ENCODE measurements around the gene PRDM8.
"Not testable (repeated sequence)": the region's sequence is repeated elsewhere in the genome, so short reads cannot be mapped to it uniquely, and the experiment has no call there.

Gene PRDM8

GRCh38 chr4:80171251-80171650 lies 26.1 kb upstream of the PRDM8 start:
- Histone ChIP-seq H3K9ac (ENCODE audit: low read length in 2 of 2) (no peak overlapping the region), H3K9me3 (ENCODE audit: control insufficient read depth in 2 of 2, low read length in 2 of 2) (no peaks in the 10 kb centered on the region), H3K27ac (ENCODE audit: low read length) (no peak overlapping the region), H3K4me3 (ENCODE audit: low read length in 2 of 2) (no peak overlapping the region), H3K4me1 (ENCODE audit: control insufficient read depth, insufficient read depth, low read length) (peaks cover 2% of the 10 kb centered on the region), H3K36me3 (ENCODE audit: control insufficient read depth in 2 of 2, insufficient read depth in 2 of 2, low read length in 2 of 2) (no peaks in the 10 kb centered on the region), H3K27me3 (ENCODE audit: control insufficient read depth in 1 of 2, insufficient read depth in 2 of 2, low read length in 2 of 2) (no peaks in the 10 kb centered on the region)

GRCh38 chr4:80171656-80172055 lies 25.6 kb upstream of the PRDM8 start:
- H3K27ac ChIP-seq (ENCODE audit: low read length), result no peak overlapping the region
- peaks cover 2% of the 10 kb centered on the region for H3K4me1 ChIP-seq (ENCODE audit: control insufficient read depth, insufficient read depth, low read length)
- H3K36me3 ChIP-seq (ENCODE audit: control insufficient read depth in 2 of 2, insufficient read depth in 2 of 2, low read length in 2 of 2), result no peaks in the 10 kb centered on the region
- no peak overlapping the region for H3K9ac ChIP-seq (ENCODE audit: low read length in 2 of 2)
- no peak overlapping the region for H3K4me3 ChIP-seq (ENCODE audit: low read length in 2 of 2)
- H3K9me3 ChIP-seq (ENCODE audit: control insufficient read depth in 2 of 2, low read length in 2 of 2), result no peaks in the 10 kb centered on the region
- H3K27me3 ChIP-seq (ENCODE audit: control insufficient read depth in 1 of 2, insufficient read depth in 2 of 2, low read length in 2 of 2), result no peaks in the 10 kb centered on the region

- Histone ChIP-seq H3K4me3 (ENCODE audit: low read length in 2 of 2) (no peak overlapping the region), H3K27ac (ENCODE audit: low read length) (no peak overlapping the region), H3K9ac (ENCODE audit: low read length in 2 of 2) (no peak overlapping the region), H3K36me3 (ENCODE audit: control insufficient read depth in 2 of 2, insufficient read depth in 2 of 2, low read length in 2 of 2) (no peaks in the 10 kb centered on the region), H3K4me1 (ENCODE audit: control insufficient read depth, insufficient read depth, low read length) (peaks cover 2% of the 10 kb centered on the region), H3K9me3 (ENCODE audit: control insufficient read depth in 2 of 2, low read length in 2 of 2) (no peaks in the 10 kb centered on the region), H3K27me3 (ENCODE audit: control insufficient read depth in 1 of 2, insufficient read depth in 2 of 2, low read length in 2 of 2) (no peaks in the 10 kb centered on the region)
Observed at GRCh38 chr4:80172203-80172602, 25.1 kb upstream of the PRDM8 start.

GRCh38 chr4:80173401-80173800 lies 23.9 kb upstream of the PRDM8 start:
- peaks cover 2 to 3% of the 10 kb centered on the region in 2 donors for H3K9me3 ChIP-seq (ENCODE audit: control insufficient read depth in 2 of 2, low read length in 2 of 2)
- no peaks in the 10 kb centered on the region for H3K36me3 ChIP-seq (ENCODE audit: control insufficient read depth in 2 of 2, insufficient read depth in 2 of 2, low read length in 2 of 2)
- H3K4me1 ChIP-seq (ENCODE audit: control insufficient read depth, insufficient read depth, low read length), result peaks cover 2% of the 10 kb centered on the region
- H3K27ac ChIP-seq (ENCODE audit: low read length), result no peak overlapping the region
- no peak overlapping the region for H3K4me3 ChIP-seq (ENCODE audit: low read length in 2 of 2)
- no peaks in the 10 kb centered on the region for H3K27me3 ChIP-seq (ENCODE audit: control insufficient read depth in 1 of 2, insufficient read depth in 2 of 2, low read length in 2 of 2)
- H3K9ac ChIP-seq (ENCODE audit: low read length in 2 of 2), result no peak overlapping the region

DNA sequence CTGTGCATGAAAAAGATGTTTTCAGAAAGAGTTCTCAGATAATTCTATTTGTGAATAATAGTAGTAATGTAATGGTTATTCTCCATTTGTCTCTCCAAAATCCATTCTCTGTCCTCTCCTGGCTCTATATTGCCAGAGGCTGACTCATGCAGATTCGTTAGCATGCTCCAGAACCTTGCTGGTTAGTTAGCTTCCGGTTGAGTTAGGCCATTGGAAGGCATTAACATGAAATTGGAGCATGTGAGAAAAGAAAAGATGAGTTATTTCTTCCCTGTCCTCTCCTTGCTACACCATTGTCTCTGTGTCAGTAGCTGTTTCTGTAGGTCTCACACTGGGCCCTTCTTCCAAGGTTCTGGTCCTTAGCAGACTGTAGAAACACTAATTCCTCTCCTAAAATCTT lies 23.5 kb upstream of the PRDM8 start:
- Histone ChIP-seq H3K9ac (ENCODE audit: low read length in 2 of 2) (no peak overlapping the region), H3K9me3 (ENCODE audit: control insufficient read depth in 2 of 2, low read length in 2 of 2) (peaks cover 4 to 6% of the 10 kb centered on the region in 2 donors), H3K4me1 (ENCODE audit: control insufficient read depth, insufficient read depth, low read length) (peaks cover 2% of the 10 kb centered on the region), H3K36me3 (ENCODE audit: control insufficient read depth in 2 of 2, insufficient read depth in 2 of 2, low read length in 2 of 2) (no peaks in the 10 kb centered on the region), H3K4me3 (ENCODE audit: low read length in 2 of 2) (no peak overlapping the region), H3K27ac (ENCODE audit: low read length) (no peak overlapping the region), H3K27me3 (ENCODE audit: control insufficient read depth in 1 of 2, insufficient read depth in 2 of 2, low read length in 2 of 2) (no peaks in the 10 kb centered on the region)

DNA sequence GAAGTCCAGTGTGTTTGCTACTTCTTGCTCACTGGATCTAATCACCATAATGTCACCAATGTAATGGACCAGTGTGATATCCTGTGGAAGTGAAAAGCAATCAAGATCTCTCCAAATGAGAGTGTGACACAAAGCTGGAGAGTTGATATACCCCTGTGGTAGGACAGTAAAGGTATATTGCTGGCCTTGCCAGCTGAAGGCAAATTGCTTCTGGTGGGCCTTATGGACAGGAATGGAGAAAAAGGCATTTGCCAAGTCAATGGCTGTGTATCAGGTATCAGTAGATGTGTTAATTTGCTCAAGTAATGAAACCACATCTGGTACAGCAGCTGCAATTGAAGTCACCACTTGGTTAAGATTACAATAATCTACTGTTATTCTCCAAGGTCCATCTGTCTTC lies 19.5 kb upstream of the PRDM8 start:
- H3K9me3 ChIP-seq (ENCODE audit: control insufficient read depth in 2 of 2, low read length in 2 of 2), result peaks cover 6 to 11% of the 10 kb centered on the region in 2 donors
- not testable (repeated sequence) for H3K36me3 ChIP-seq (ENCODE audit: control insufficient read depth in 2 of 2, insufficient read depth in 2 of 2, low read length in 2 of 2); H3K9ac ChIP-seq (ENCODE audit: low read length in 2 of 2); H3K27ac ChIP-seq (ENCODE audit: low read length); H3K27me3 ChIP-seq (ENCODE audit: control insufficient read depth in 1 of 2, insufficient read depth in 2 of 2, low read length in 2 of 2); H3K4me1 ChIP-seq (ENCODE audit: control insufficient read depth, insufficient read depth, low read length); H3K4me3 ChIP-seq (ENCODE audit: low read length in 2 of 2)

- Histone ChIP-seq H3K4me1 (ENCODE audit: control insufficient read depth, insufficient read depth, low read length) (peaks cover 10% of the 10 kb centered on the region), H3K9me3 (ENCODE audit: control insufficient read depth in 2 of 2, low read length in 2 of 2) (peaks cover 6 to 11% of the 10 kb centered on the region in 2 donors), H3K4me3 (ENCODE audit: low read length in 2 of 2) (no peak overlapping the region), H3K27ac (ENCODE audit: low read length) (no peak overlapping the region), H3K9ac (ENCODE audit: low read length in 2 of 2) (no peak overlapping the region), H3K36me3 (ENCODE audit: control insufficient read depth in 2 of 2, insufficient read depth in 2 of 2, low read length in 2 of 2) (no peaks in the 10 kb centered on the region), H3K27me3 (ENCODE audit: control insufficient read depth in 1 of 2, insufficient read depth in 2 of 2, low read length in 2 of 2) (no peaks in the 10 kb centered on the region)
Observed at GRCh38 chr4:80178964-80179363, 18.3 kb upstream of the PRDM8 start.

- H3K9ac ChIP-seq (ENCODE audit: low read length in 2 of 2), result no peak overlapping the region
- H3K36me3 ChIP-seq (ENCODE audit: control insufficient read depth in 2 of 2, insufficient read depth in 2 of 2, low read length in 2 of 2), result no peaks in the 10 kb centered on the region
- H3K4me1 ChIP-seq (ENCODE audit: control insufficient read depth, insufficient read depth, low read length), result peaks cover 13% of the 10 kb centered on the region
- no peak overlapping the region for H3K4me3 ChIP-seq (ENCODE audit: low read length in 2 of 2)
- H3K27me3 ChIP-seq (ENCODE audit: control insufficient read depth in 1 of 2, insufficient read depth in 2 of 2, low read length in 2 of 2), result no peaks in the 10 kb centered on the region
- peaks cover 6 to 11% of the 10 kb centered on the region in 2 donors for H3K9me3 ChIP-seq (ENCODE audit: control insufficient read depth in 2 of 2, low read length in 2 of 2)
- H3K27ac ChIP-seq (ENCODE audit: low read length), result no peak overlapping the region
Observed at GRCh38 chr4:80179637-80180161, 17.6 kb upstream of the PRDM8 start.

GRCh38 chr4:80180743-80181142 lies 16.6 kb upstream of the PRDM8 start:
- H3K4me3 ChIP-seq (ENCODE audit: low read length in 2 of 2), result no peak overlapping the region
- peaks cover 17% of the 10 kb centered on the region for H3K4me1 ChIP-seq (ENCODE audit: control insufficient read depth, insufficient read depth, low read length)
- H3K9ac ChIP-seq (ENCODE audit: low read length in 2 of 2), result no peak overlapping the region
- H3K27ac ChIP-seq (ENCODE audit: low read length), result no peak overlapping the region
- H3K9me3 ChIP-seq (ENCODE audit: control insufficient read depth in 2 of 2, low read length in 2 of 2), result peaks cover 6 to 11% of the 10 kb centered on the region in 2 donors
- no peaks in the 10 kb centered on the region for H3K36me3 ChIP-seq (ENCODE audit: control insufficient read depth in 2 of 2, insufficient read depth in 2 of 2, low read length in 2 of 2)
- no peaks in the 10 kb centered on the region for H3K27me3 ChIP-seq (ENCODE audit: control insufficient read depth in 1 of 2, insufficient read depth in 2 of 2, low read length in 2 of 2)

DNA sequence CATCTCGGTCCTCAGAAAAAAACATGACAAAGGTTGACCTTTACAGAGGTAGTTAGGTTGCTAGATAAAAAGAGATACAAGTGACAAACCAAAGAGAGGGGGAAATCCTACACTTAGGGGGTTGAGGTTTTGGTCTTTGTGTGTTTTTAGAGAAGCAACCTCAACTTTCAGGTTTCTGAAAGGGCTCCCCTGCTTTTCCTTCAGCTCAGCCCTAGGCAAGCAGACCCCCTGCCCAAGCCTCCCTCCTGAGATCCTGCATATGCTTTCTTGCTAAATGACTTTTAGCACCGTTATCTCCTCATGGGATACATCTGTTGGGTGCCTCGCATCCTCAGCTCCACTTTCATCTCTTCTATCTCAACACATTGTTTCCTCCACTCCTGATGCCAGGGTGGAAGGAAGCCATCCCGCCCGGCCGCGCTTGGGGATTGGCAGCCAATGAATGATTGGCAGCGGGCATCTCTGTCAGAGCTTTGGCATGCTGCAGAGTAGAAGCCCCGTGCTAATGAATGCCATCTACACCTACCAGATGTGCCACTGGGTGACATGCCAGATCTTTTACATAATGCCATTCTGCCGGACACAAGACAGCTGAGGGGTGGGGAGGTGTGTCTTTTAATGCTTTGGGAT lies 15.0 kb upstream of the PRDM8 start:
- no peaks in the 10 kb centered on the region for H3K36me3 ChIP-seq (ENCODE audit: control insufficient read depth in 2 of 2, insufficient read depth in 2 of 2, low read length in 2 of 2)
- peaks cover 20% of the 10 kb centered on the region for H3K4me1 ChIP-seq (ENCODE audit: control insufficient read depth, insufficient read depth, low read length)
- H3K27ac ChIP-seq (ENCODE audit: low read length), result no peak overlapping the region

GRCh38 chr4:80183250-80184052 lies 13.9 kb upstream of the PRDM8 start:
- no peaks in the 10 kb centered on the region for H3K27me3 ChIP-seq (ENCODE audit: control insufficient read depth in 1 of 2, insufficient read depth in 2 of 2, low read length in 2 of 2)
- peak overlapping the region; percentile 79 for H3K27ac ChIP-seq (ENCODE audit: low read length)
- H3K36me3 ChIP-seq (ENCODE audit: control insufficient read depth in 2 of 2, insufficient read depth in 2 of 2, low read length in 2 of 2), result no peaks in the 10 kb centered on the region
- peaks cover 2 to 9% of the 10 kb centered on the region in 2 donors for H3K9me3 ChIP-seq (ENCODE audit: control insufficient read depth in 2 of 2, low read length in 2 of 2)
- peak overlapping the region; percentile 95 to 97 for H3K4me3 ChIP-seq (ENCODE audit: low read length in 2 of 2)
- H3K4me1 ChIP-seq (ENCODE audit: control insufficient read depth, insufficient read depth, low read length), result peaks cover 20% of the 10 kb centered on the region
- H3K9ac ChIP-seq (ENCODE audit: low read length in 2 of 2), result peak overlapping the region; percentile 64 to 97

More for the DNA sequence above, 15.0 kb upstream of the PRDM8 start:
- Histone ChIP-seq H3K9ac (ENCODE audit: low read length in 2 of 2) (no peak overlapping the region), H3K9me3 (ENCODE audit: control insufficient read depth in 2 of 2, low read length in 2 of 2) (peaks cover 6 to 11% of the 10 kb centered on the region in 2 donors), H3K4me3 (ENCODE audit: low read length in 2 of 2) (no peak overlapping the region), H3K27me3 (ENCODE audit: control insufficient read depth in 1 of 2, insufficient read depth in 2 of 2, low read length in 2 of 2) (no peaks in the 10 kb centered on the region)

All from stomach smooth muscle (tissue), 2 donors.